ENCODE measurements around the gene C14orf132.

The C14orf132 gene

DNA sequence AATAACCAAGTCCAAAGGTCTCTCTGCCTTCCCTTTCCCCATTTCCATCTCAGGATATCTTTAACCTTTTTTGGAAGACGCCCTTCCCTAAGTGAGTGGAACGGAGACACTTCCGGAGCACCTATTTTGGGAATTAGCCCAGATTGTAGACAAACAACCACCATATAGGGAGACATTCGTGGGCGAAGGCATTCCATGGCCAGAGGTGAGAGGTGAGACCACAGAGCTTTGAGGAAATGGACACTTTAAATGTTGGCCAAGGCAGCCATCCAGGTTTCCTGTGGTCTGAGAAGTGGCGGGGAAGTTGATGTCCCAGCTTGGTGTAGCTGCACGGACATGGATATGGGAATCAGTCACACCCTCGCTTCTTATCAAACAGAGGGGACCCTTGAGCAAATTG lies 96.1 kb downstream of the C14orf132 start:
- TF ChIP-seq, protein P1, sequence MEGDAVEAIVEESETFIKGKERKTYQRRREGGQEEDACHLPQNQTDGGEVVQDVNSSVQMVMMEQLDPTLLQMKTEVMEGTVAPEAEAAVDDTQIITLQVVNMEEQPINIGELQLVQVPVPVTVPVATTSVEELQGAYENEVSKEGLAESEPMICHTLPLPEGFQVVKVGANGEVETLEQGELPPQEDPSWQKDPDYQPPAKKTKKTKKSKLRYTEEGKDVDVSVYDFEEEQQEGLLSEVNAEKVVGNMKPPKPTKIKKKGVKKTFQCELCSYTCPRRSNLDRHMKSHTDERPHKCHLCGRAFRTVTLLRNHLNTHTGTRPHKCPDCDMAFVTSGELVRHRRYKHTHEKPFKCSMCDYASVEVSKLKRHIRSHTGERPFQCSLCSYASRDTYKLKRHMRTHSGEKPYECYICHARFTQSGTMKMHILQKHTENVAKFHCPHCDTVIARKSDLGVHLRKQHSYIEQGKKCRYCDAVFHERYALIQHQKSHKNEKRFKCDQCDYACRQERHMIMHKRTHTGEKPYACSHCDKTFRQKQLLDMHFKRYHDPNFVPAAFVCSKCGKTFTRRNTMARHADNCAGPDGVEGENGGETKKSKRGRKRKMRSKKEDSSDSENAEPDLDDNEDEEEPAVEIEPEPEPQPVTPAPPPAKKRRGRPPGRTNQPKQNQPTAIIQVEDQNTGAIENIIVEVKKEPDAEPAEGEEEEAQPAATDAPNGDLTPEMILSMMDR (IDR thresholded peaks at IDR 0.05; ENCODE audit: low read length, missing control alignments), result no peak

DNA sequence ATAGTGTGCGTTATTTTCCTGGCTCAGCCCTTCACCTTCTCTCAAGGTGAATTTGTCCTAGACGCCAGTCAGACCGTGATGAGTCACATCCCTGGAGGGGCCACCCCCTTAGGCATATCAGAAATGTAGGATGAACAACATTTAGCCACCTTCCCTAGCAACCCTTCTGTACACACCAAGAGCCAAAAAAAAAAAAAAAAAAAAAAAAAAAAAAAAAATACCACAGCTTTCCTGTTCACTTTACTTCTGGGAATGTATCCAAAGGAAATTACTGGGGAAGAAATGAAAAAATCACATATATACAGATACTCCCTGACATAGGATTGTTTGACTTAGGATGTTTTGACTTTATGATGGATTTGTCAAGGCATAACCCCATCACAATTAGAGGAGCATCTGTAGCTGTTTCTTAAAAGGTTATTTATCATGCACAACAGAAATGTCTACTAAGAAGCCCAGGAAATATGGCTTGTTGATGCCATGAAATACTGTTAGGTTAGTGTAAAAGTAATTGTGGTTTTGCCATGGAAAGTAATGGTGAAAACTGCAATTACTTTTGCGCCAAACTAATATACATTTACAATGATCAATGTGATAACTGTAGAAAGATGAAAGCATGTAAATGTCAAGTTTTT lies 97.3 kb downstream of the C14orf132 start:
- no peak overlapping the region for H3K4me3 ChIP-seq (replicated peaks; ENCODE audit: low read depth, low read length)
- TF ChIP-seq, protein P1 (IDR thresholded peaks at IDR 0.05; ENCODE audit: low read length, missing control alignments), result no peak
- DNase-seq (ENCODE audit: low read depth), result peak; percentile 68

More for the DNA sequence above, 96.1 kb downstream of the C14orf132 start:
- H3K4me3 ChIP-seq (replicated peaks; ENCODE audit: low read depth, low read length), result no peak overlapping the region
- no peak for DNase-seq (ENCODE audit: low read depth)

DNA sequence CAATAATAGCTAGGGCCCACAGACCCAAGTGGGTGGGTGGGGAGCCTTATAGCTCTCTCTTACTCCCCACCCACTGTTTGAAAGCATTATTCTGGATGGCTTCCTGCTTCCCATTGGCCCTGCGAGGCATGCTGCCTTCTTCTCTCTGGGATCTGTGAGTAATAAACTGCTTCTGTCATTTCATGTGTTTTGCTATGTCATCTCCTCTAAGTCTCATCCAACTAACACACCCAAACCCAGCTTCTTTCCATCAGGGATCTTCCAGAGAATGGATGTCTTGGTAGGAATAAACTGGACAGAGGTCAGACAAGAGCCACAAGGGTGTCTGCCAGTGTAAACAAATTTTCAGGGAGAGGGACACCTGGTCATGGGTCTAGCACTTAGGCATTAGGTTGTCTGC lies 99.1 kb downstream of the C14orf132 start:
- TF ChIP-seq, protein P1 (IDR thresholded peaks at IDR 0.05; ENCODE audit: low read length, missing control alignments), result no peak
- no peak overlapping the region for H3K4me3 ChIP-seq (replicated peaks; ENCODE audit: low read depth, low read length)
- no peak for DNase-seq (ENCODE audit: low read depth)

DNA sequence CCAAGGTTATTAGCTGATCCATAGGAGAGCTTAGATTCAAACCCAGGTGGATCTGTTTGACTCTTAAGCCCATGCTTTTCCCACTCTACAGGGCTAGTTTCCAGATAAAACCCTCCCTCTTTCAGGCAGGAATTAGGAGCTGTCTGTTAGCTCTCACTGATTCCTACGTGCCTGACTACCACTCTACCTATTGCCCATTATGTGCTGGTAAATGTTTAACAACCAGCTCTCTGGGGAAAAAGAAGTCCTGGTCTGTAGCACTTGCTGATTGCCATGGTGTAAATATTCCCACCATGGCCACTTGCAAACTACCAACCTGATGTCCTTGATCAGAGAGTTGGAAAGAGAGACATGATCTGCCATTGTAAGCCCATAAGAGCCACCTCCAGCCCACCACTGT lies 100.0 kb downstream of the C14orf132 start:
- H3K4me3 ChIP-seq (replicated peaks; ENCODE audit: low read depth, low read length), result no peak overlapping the region
- no peak for DNase-seq (ENCODE audit: low read depth)
- TF ChIP-seq, protein P1 (IDR thresholded peaks at IDR 0.05; ENCODE audit: low read length, missing control alignments), result no peak

DNA sequence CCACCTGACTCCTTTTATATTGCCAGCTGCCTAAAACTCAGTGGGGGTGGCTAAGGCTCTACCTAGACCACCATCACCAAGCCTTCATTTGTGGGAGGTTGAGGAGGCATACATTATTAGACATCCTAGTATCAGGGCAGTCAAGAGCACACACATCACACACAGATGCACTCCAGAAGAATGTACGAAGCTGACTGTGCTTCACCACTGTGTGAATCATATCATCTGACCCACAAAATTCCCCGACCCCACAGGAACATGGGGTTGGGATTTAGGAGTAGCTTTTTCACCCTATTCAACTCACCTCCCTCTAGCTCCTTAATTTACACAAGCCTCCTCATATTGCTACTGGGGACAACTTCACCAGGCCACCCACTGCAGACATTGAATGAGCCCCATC lies 100.7 kb downstream of the C14orf132 start:
- no peak for DNase-seq (ENCODE audit: low read depth)
- no peak overlapping the region for H3K4me3 ChIP-seq (replicated peaks; ENCODE audit: low read depth, low read length)
- TF ChIP-seq, protein P1 (IDR thresholded peaks at IDR 0.05; ENCODE audit: low read length, missing control alignments), result no peak

DNA sequence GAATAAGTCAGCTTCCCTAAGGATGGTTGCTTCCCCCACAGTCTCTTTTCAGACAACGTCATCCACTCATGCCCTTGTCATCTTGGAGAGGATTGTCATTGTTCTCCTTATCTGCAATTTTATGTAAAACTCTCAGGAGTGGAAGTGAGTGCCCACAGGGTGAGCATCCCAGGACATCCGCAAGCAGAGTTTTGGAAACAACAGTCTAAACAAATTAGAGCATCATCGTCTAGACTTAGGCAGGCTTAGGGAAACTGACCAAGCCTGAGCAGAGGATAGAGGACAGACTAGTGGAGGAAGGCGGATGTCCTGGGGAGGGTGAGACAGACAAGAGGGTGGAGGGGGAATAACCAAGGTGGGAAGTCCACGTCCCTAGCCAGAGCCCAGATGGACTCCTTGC lies 101.8 kb downstream of the C14orf132 start:
- no peak overlapping the region for H3K4me3 ChIP-seq (replicated peaks; ENCODE audit: low read depth, low read length)
- DNase-seq (ENCODE audit: low read depth), result peak; percentile 31
- TF ChIP-seq, protein P1 (IDR thresholded peaks at IDR 0.05; ENCODE audit: low read length, missing control alignments), result no peak
